NB4 (cell line): ENCODE data around the gene SLC30A7.

ENCODE experiments used
- DNase-seq: peaks from one replicate; pipeline ENCODE4 v3.0.0; 2010; ENCODE audit warnings: low read depth
- H3K4me3 ChIP-seq: one replicate; pipeline ENCODE4 v1.5.1; 2011; ENCODE audit warnings: mild to moderate bottlenecking, low read depth, low read length, moderate library complexity
- MYC ChIP-seq: IDR thresholded peaks from 2 replicates; pipeline ENCODE4 v1.6.1; 2011; ENCODE audit warnings: low read depth, low read length
- POLR2A ChIP-seq: IDR thresholded peaks from 2 replicates; pipeline ENCODE4 v1.6.1; 2011; ENCODE audit warnings: mild to moderate bottlenecking; ENCODE audit not compliant: insufficient read length; ENCODE audit errors: extremely low read depth
- TF ChIP-seq, protein P1 (sequence below): IDR thresholded peaks from one replicate; pipeline ENCODE4 v1.5.1; 2012; ENCODE audit warnings: low read depth, low read length
- TF ChIP-seq, protein P2 (sequence below): IDR thresholded peaks from 2 replicates; pipeline ENCODE4 v1.6.1; 2011; ENCODE audit warnings: low read depth, low read length

SLC30A7 gene

DNA sequence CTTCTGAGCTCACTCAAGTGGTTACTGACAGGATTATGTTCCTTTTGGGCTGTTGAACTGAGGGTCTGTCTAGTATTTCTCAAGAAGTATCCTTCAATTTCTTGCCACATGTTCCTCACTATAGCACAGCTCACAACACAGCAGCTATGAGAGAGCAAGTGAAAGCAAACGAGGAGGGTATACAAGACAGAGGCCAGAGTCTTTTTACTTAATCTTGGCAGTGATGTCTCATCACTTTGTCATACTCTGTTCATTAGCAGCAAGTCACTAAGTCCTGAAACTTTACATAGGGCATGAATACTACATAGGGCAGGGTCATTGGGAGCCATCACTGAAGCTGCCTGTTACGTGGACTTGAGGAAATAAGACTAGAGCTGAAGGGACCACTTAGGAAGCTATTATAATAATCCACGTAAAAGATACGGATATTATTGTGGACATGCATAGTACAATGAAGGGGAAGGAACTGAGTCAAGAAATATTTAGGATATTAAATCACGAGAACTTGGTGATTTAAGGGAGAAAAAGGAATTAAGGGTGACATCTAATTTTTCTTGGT lies 63.7 kb downstream of the SLC30A7 start:
- no peak for DNase-seq
- TF ChIP-seq, protein P1, sequence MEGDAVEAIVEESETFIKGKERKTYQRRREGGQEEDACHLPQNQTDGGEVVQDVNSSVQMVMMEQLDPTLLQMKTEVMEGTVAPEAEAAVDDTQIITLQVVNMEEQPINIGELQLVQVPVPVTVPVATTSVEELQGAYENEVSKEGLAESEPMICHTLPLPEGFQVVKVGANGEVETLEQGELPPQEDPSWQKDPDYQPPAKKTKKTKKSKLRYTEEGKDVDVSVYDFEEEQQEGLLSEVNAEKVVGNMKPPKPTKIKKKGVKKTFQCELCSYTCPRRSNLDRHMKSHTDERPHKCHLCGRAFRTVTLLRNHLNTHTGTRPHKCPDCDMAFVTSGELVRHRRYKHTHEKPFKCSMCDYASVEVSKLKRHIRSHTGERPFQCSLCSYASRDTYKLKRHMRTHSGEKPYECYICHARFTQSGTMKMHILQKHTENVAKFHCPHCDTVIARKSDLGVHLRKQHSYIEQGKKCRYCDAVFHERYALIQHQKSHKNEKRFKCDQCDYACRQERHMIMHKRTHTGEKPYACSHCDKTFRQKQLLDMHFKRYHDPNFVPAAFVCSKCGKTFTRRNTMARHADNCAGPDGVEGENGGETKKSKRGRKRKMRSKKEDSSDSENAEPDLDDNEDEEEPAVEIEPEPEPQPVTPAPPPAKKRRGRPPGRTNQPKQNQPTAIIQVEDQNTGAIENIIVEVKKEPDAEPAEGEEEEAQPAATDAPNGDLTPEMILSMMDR: no peak
- TF ChIP-seq, protein P2, sequence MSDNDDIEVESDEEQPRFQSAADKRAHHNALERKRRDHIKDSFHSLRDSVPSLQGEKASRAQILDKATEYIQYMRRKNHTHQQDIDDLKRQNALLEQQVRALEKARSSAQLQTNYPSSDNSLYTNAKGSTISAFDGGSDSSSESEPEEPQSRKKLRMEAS: no peak
- H3K4me3 ChIP-seq: no peak overlapping the region

- no peak overlapping the region for H3K4me3 ChIP-seq
- no peak for DNase-seq
- TF ChIP-seq, protein P2: no peak
- TF ChIP-seq, protein P1: no peak
- TF ChIP-seq POLR2A (no peak), MYC (no peak)
Measured at GRCh38 chr1:100960098-100960497, 64.2 kb downstream of the SLC30A7 start.

DNA sequence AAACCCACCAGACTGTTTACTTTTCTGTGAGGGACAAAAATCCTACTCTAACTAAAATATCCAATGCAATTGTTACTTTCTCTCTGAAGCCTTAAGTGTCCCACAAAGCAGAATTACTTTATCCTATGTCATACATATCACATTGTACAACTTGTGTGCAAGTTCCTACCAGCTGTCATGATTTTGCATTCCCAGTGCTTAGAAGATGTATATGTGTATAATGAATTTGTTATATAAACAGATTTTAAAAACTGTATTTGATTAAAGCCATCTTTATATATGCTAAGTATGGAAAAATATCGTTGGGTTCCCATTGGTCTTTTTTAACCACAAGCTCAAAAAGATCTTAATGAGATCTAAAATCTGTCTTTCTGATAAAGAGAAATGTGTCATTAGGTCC lies 72.7 kb downstream of the SLC30A7 start:
- TF ChIP-seq MYC (no peak), POLR2A (no peak)
- TF ChIP-seq, protein P2: no peak
- TF ChIP-seq, protein P1: no peak
- no peak for DNase-seq
- no peak overlapping the region for H3K4me3 ChIP-seq

DNA sequence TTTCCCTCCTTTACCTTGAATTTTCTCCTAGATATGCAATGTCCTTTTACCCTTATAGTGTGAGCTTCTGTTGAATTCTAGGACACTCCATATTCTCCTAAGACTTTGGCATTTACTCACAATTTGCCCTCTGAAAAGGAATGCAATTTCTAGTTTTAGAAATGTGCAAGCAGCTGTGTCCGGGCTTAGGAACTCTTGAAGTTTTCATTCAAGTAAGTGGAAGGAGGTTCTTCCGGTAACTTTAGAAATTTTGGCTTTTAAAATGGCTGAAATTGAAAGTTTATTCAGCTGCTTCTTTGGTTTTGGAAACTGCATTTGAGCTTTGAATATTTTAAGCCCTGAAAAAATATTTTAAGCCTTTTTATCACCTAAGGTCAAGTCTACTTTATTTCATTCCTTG lies 73.4 kb downstream of the SLC30A7 start:
- TF ChIP-seq MYC: no peak
- TF ChIP-seq, protein P2: no peak
- TF ChIP-seq, protein P1: no peak
- DNase-seq: no peak
- H3K4me3 ChIP-seq: no peak overlapping the region

DNA sequence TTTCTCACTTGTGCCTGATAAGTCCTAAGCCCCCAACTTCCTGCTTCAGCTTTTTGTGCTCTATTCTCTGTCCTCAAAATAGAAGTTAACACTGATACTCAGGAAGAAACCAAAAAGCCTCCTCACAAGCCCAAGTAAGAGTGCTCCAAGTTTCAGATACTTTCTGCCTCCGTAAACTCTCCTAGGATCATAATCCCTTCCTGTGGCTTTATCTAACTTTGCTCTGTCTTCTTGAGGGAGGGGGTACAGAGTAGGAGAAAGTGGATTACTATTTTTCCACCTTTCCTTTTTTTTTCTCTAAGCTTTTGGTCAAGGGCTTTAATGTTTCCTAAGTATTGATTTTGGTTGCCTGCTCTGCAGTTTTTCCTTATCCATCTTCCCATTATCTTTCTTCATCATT lies 75.1 kb downstream of the SLC30A7 start:
- no peak for DNase-seq
- TF ChIP-seq MYC (no peak), POLR2A (no peak)
- TF ChIP-seq, protein P2: no peak
- TF ChIP-seq, protein P1: no peak
- no peak overlapping the region for H3K4me3 ChIP-seq

DNA sequence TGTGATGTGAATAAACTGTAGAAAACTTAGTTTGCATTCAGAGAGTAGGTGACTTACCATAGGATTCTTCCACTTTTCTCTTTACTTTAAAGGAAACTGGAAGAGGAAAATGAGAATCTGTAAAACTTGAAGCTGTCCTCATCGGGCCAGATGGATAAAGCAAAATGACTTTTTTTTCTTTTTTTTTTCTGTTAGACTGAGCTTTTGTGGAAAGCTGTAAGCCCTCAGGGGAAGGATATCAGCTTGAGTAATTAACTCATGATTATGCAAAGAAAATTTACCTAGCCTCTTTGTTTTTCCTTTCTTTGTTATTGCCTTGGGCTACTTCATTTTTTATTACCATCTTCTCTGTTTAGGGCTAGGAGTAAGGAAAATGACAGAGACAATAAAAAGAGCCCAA lies 76.3 kb downstream of the SLC30A7 start:
- DNase-seq: no peak
- H3K4me3 ChIP-seq: no peak overlapping the region
- TF ChIP-seq POLR2A: no peak
- TF ChIP-seq MYC: no peak
- TF ChIP-seq, protein P1: no peak
- TF ChIP-seq, protein P2: no peak
